Chondrocyte (in vitro differentiated cells): ENCODE data around the gene LRRC10B. TPM values are rescaled to one million over a fixed set of nuclear protein-coding genes. Genes with fewer than 3 reads are reported as not detected.

Experiments used
- DNase-seq: peaks from one replicate; pipeline ENCODE4 v3.0.0; 2021; ENCODE audit warnings: mixed read lengths, low spot score
- H3K27ac Mint-ChIP-seq: one replicate; pipeline ENCODE4 v1.8.0; 2021; ENCODE audit warnings: mild to moderate bottlenecking, moderate library complexity, mixed read lengths; ENCODE audit not compliant: unreplicated experiment
- H3K27me3 Mint-ChIP-seq: 2 replicates; pipeline ENCODE4 v1.8.0; 2021; ENCODE audit warnings: low read depth, mixed read lengths
- H3K36me3 Mint-ChIP-seq: 2 replicates; pipeline ENCODE4 v1.8.0; 2021; ENCODE audit warnings: low read depth, mixed read lengths
- H3K4me1 Mint-ChIP-seq: 2 replicates; pipeline ENCODE4 v1.8.0; 2021; ENCODE audit warnings: low read depth, mild to moderate bottlenecking, mixed read lengths
- H3K4me3 Mint-ChIP-seq: one replicate; pipeline ENCODE4 v1.8.0; 2021; ENCODE audit warnings: mild to moderate bottlenecking, moderate library complexity, mixed read lengths; ENCODE audit not compliant: unreplicated experiment
- H3K9me3 Mint-ChIP-seq: 2 replicates; pipeline ENCODE4 v1.8.0; 2021; ENCODE audit warnings: low read depth, mixed read lengths
- CTCF ChIP-seq: fragments of 200-600 bp; sonication (generic); IDR thresholded peaks from 2 replicates; pipeline ENCODE4 v1.5.0; 2021; ENCODE audit warnings: antibody characterized with exemption, mild to moderate bottlenecking, moderate library complexity
- total RNA-seq: library from RNA; stranded (reverse); gene quantifications from 3 replicates; pipeline ENCODE4 v1.2.1, GENCODE V29; 2021

LRRC10B gene
- total RNA-seq, 1 donor from 2014 or later = 0.10 TPM

DNA sequence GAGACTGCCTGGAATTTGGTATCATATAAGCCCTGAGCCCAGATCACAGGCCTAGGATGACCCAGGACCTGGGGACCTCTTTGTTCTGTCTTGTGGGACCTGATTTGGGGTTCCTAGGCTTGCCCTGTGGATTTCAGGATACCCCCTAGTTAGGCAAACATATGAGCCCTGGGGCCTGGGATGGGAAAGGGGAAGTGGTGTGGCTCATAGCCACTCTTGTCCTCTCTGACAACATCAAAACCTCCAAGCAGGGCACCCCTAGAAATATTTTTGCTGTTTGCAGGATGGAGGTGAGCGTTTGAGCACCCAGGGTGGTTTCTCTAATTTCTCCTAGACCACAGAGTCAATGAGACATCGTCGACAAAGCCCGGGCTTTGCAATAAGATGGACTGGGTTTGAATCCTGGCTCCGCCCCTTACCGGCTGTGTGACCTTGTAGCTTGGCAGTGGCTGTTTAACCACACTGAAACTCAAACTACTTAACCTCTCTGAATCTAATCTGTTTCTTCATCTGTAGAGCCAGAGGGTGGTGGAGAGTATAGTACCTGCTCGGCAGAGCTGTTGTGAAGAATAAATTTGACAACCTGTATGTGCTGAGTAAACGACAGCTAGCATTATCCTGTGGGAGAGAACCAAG is 5.3 kb upstream of the LRRC10B start:
- no peak for TF ChIP-seq CTCF
- no peaks in the 10 kb centered on the region for H3K36me3 Mint-ChIP-seq
- no peak overlapping the region for H3K4me3 Mint-ChIP-seq
- H3K27me3 Mint-ChIP-seq = peaks cover 47% of the 10 kb centered on the region
- peaks cover 5% of the 10 kb centered on the region for H3K4me1 Mint-ChIP-seq
- no peak for DNase-seq
- H3K9me3 Mint-ChIP-seq = no peaks in the 10 kb centered on the region
- no peak overlapping the region for H3K27ac Mint-ChIP-seq

- H3K27me3 Mint-ChIP-seq = peaks cover 46% of the 10 kb centered on the region
- no peak overlapping the region for H3K27ac Mint-ChIP-seq
Measured at GRCh38 chr11:61505106-61505505, 3.4 kb upstream of the LRRC10B start.

GRCh38 chr11:61505640-61506155 is 2.9 kb upstream of the LRRC10B start:
- peaks cover 48% of the 10 kb centered on the region for H3K27me3 Mint-ChIP-seq
- no peak for DNase-seq
- H3K36me3 Mint-ChIP-seq = no peaks in the 10 kb centered on the region
- H3K4me1 Mint-ChIP-seq = peaks cover 5% of the 10 kb centered on the region
- no peak overlapping the region for H3K4me3 Mint-ChIP-seq
- no peak for TF ChIP-seq CTCF
- H3K27ac Mint-ChIP-seq = no peak overlapping the region
- no peaks in the 10 kb centered on the region for H3K9me3 Mint-ChIP-seq

More at GRCh38 chr11:61505106-61505505, 3.4 kb upstream of the LRRC10B start:
- Mint-ChIP-seq H3K9me3 (no peaks in the 10 kb centered on the region), H3K4me1 (peaks cover 5% of the 10 kb centered on the region), H3K36me3 (no peaks in the 10 kb centered on the region), H3K4me3 (no peak overlapping the region)
- no peak for TF ChIP-seq CTCF
- DNase-seq = no peak

DNA sequence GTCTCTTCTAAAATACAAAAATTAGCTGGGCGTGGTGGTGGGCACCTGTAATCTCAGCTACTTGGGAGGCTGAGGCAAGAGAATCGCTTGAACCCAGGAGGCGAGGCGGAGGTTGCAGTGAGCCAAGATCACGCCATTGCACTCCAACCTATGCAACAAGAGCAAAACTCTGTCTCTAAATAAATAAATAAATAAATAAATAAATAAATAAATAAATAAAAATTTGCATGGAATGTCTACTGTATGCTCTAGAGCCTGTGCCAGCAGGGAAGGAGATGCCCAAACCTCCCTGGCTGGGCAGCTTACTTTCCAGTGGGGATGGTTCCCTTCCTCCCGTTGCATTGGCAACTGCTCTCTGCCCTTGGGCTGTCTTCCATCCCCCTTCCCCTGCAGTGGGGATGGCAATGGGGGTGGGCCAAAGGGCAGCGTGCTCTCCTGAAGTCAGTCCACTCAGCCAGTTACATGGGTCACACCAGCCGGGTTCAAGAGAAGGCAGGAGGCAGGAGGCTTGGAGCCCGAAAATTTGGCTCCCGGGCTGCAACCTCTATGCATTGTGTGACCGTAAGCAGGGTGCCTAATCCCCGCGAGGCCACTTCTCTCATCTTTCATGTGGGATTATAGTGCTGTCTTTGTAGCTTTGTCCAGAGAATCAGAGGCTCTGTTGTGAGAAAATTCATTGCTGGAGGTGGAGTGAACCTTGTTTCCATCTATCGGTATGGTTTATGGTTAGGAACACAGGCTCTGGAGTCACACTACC is 1.4 kb upstream of the LRRC10B start:
- Mint-ChIP-seq H3K4me1 (peaks cover 5% of the 10 kb centered on the region), H3K27ac (no peak overlapping the region), H3K27me3 (peaks cover 49% of the 10 kb centered on the region), H3K4me3 (no peak overlapping the region), H3K36me3 (no peaks in the 10 kb centered on the region), H3K9me3 (no peaks in the 10 kb centered on the region)
- no peak for TF ChIP-seq CTCF
- DNase-seq = no peak
